Kidney (tissue), 14 donors: ENCODE data around the gene ADA. TPM values are rescaled to one million over a fixed set of nuclear protein-coding genes. Genes with fewer than 3 reads are reported as not detected.

Experiments
- DNase-seq, 5 donors: peaks; one replicate each; pipeline ENCODE4 v3.0.0-alpha.2; 2013 to 2020
- FAIRE-seq: peaks from 2 replicates; lab custom pipeline; 2012; peaks lifted over from hg19 to GRCh38; lab: Jason Lieb, UNC
- H3K27ac ChIP-seq, 2 donors: one replicate each; pipeline ENCODE4 v1.7.0; 2013; ENCODE audit warnings: low read depth in 2 of 2, low read length in 2 of 2, inconsistent platforms in 1 of 2
- H3K27me3 ChIP-seq: one replicate; pipeline ENCODE4 v1.7.1; 2013; ENCODE audit warnings: low read length, inconsistent platforms; ENCODE audit not compliant: control insufficient read depth, insufficient read depth
- H3K36me3 ChIP-seq, 3 donors: one replicate each; pipeline versions ENCODE4 v1.7.0 to v1.7.1; 2013; ENCODE audit warnings: low read length in 3 of 3, control low read depth in 1 of 3, inconsistent platforms in 1 of 3; ENCODE audit not compliant: insufficient read depth in 3 of 3, control insufficient read depth in 2 of 3
- H3K4me1 ChIP-seq, 3 donors: one replicate each; pipeline versions ENCODE4 v1.7.0 to v1.7.1; 2013; ENCODE audit warnings: low read length in 3 of 3, inconsistent platforms in 1 of 3, low read depth in 1 of 3; ENCODE audit not compliant: control insufficient read depth in 2 of 3, insufficient read depth in 2 of 3
- H3K4me3 ChIP-seq, 3 donors: one replicate each; pipeline versions ENCODE4 v1.7.0 to v1.8.1; 2013; ENCODE audit warnings: low read length in 3 of 3, control low read depth in 1 of 3, inconsistent platforms in 1 of 3
- H3K9ac ChIP-seq, 3 donors: one replicate each; pipeline versions ENCODE4 v1.7.0 to v1.7.1; 2013; ENCODE audit warnings: low read length in 3 of 3, control low read depth in 1 of 3, inconsistent platforms in 1 of 3
- H3K9me3 ChIP-seq, 3 donors: one replicate each; pipeline versions ENCODE4 v1.7.0 to v1.7.1; 2013; ENCODE audit warnings: low read length in 3 of 3, control low read depth in 1 of 3, inconsistent platforms in 1 of 3; ENCODE audit not compliant: control insufficient read depth in 2 of 3, insufficient read depth in 1 of 3
- intact Hi-C: fragments of 100-400 bp; cut with DNase I; formaldehyde crosslinking; loops from one replicate; pipeline ENCODE4 v1.11.1; 2022
- polyA plus RNA-seq: library from polyadenylated mRNA; stranded (reverse); fragments of 350-450 nt; fragmentation: Illumina TruSeq; extraction: RNeasy Lipid Tissue Mini Kit (QIAGEN cat#74804); gene quantifications from one replicate; pipeline ENCODE4 v1.2.3, GENCODE V29; 2014; ENCODE audit warnings: low read depth, low replicate concordance; ENCODE audit not compliant: insufficient read depth
- total RNA-seq: library from RNA; stranded (reverse); fragmentation: NEBNext Ultra II Directional; extraction: Animal tissue kit (Norgen Biotek cat#: 25700); gene quantifications from one replicate; pipeline ENCODE4 v1.2.1, GENCODE V29; 2021
- TF ChIP-seq, protein P1 (sequence below): IDR thresholded peaks from 3 replicates; pipeline ENCODE4 v1.5.1; 2012; ENCODE audit warnings: mild to moderate bottlenecking, moderate library complexity, borderline replicate concordance; ENCODE audit not compliant: insufficient read depth; ENCODE audit errors: extremely low read depth
- donor health status: control.
- donor health status: control.
- donor health status: control.
- donor health status: control.
- donor health status: control.
- donor health status: DM: yes; HTN: yes; CAD: no.
- donor health status: Normal renal cell carcinoma (clear cell type).

The ADA gene
- total and polyA plus RNA-seq, 2 donors from 2014 or later = 3.1 to 6.5 TPM

- Histone ChIP-seq H3K27me3 (no peaks in the 10 kb centered on the region), H3K4me3 (no peak overlapping the region), H3K36me3 (peaks cover 0 to 31% (median 2%) of the 10 kb centered on the region in 3 donors), H3K9me3 (peaks cover 0 to 5% (median 0%) of the 10 kb centered on the region in 3 donors), H3K4me1 (peaks cover 0 to 13% (median 9%) of the 10 kb centered on the region in 3 donors), H3K9ac (no peak overlapping the region), H3K27ac (no peak overlapping the region)
- intact Hi-C loops = no loop called here
- TF ChIP-seq, protein P1, sequence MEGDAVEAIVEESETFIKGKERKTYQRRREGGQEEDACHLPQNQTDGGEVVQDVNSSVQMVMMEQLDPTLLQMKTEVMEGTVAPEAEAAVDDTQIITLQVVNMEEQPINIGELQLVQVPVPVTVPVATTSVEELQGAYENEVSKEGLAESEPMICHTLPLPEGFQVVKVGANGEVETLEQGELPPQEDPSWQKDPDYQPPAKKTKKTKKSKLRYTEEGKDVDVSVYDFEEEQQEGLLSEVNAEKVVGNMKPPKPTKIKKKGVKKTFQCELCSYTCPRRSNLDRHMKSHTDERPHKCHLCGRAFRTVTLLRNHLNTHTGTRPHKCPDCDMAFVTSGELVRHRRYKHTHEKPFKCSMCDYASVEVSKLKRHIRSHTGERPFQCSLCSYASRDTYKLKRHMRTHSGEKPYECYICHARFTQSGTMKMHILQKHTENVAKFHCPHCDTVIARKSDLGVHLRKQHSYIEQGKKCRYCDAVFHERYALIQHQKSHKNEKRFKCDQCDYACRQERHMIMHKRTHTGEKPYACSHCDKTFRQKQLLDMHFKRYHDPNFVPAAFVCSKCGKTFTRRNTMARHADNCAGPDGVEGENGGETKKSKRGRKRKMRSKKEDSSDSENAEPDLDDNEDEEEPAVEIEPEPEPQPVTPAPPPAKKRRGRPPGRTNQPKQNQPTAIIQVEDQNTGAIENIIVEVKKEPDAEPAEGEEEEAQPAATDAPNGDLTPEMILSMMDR = no peak
- FAIRE-seq = no peak
- no peak for DNase-seq
These were observed 31.5 kb downstream of the ADA start for GRCh38 chr20:44620030-44620429.

DNA sequence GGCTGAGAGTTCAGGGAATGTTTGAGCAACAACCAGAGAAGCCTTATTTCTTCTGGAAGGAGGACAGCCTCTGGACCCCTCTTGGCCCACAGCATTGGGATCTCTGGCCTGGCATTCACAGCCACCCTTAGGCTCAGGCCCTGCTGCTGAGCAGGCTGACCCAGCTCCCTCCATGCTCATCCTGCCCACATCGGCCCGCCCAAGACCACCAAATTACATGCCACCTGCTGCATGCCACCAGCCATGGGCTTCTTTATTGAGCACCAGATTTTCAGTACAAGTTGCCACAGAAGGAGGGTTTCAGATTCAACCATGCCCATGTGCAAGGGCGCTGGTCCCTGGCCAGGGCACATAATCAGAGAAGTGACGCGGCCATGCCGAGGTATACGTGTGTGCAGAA is 32.2 kb downstream of the ADA start:
- no peak for FAIRE-seq
- H3K36me3 ChIP-seq = peaks cover 0 to 31% (median 2%) of the 10 kb centered on the region in 3 donors
- intact Hi-C loops = loop anchor here (10.0 kb wide), 1 partner anchor 234 kb away; no protein-coding TSS in a partner anchor

DNA sequence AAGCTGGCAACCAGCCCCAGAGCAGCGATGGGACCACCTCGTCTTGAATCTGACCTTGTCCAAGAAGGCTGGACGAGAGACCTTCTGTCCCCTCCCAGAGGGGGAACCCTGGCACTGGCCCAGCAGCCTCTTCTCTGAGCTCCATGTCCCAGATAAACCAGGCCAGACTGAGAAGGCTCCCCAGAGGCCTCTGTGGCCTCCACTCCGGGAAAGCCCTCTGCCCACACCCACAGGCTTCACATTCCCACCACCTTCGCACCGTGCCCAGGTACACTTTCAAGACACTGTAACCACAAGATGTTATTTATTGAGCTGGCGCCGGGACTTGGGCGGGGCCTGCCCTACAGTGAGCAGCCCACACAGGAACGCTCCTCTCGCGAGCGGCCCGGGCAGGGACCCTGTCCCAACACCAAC is 33.2 kb downstream of the ADA start:
- peak in 1 of 5 donors; percentile 68 for DNase-seq
- TF ChIP-seq, protein P1 = no peak
- intact Hi-C loops = loop anchor here (10.0 kb wide), 1 partner anchor 234 kb away; no protein-coding TSS in a partner anchor
- Histone ChIP-seq H3K9me3 (peaks cover 0 to 5% (median 0%) of the 10 kb centered on the region in 3 donors), H3K27ac (no peak overlapping the region), H3K27me3 (no peaks in the 10 kb centered on the region), H3K9ac (no peak overlapping the region), H3K36me3 (peaks cover 2 to 31% (median 6%) of the 10 kb centered on the region in 3 donors), H3K4me1 (peaks cover 0 to 16% (median 9%) of the 10 kb centered on the region in 3 donors), H3K4me3 (no peak overlapping the region)
- no peak for FAIRE-seq

More for the DNA sequence above, 32.2 kb downstream of the ADA start:
- no peak overlapping the region for H3K9ac ChIP-seq
- H3K4me3 ChIP-seq = no peak overlapping the region
- peaks cover 0 to 5% (median 0%) of the 10 kb centered on the region in 3 donors for H3K9me3 ChIP-seq
- H3K27ac ChIP-seq = no peak overlapping the region
- no peaks in the 10 kb centered on the region for H3K27me3 ChIP-seq
- TF ChIP-seq, protein P1 = no peak
- H3K4me1 ChIP-seq = peaks cover 0 to 16% (median 9%) of the 10 kb centered on the region in 3 donors
- no peak for DNase-seq

GRCh38 chr20:44616604-44616964 is 34.9 kb downstream of the ADA start:
- intact Hi-C loops = loop anchor here (10.0 kb wide), 1 partner anchor 232 kb away; no protein-coding TSS in a partner anchor

More at GRCh38 chr20:44616604-44616964, 34.9 kb downstream of the ADA start:
- FAIRE-seq = no peak
- H3K9me3 ChIP-seq = no peaks in the 10 kb centered on the region
- DNase-seq = peak in 1 of 5 donors; percentile 78
- H3K36me3 ChIP-seq = peaks cover 2 to 31% (median 6%) of the 10 kb centered on the region in 3 donors
- no peak overlapping the region for H3K9ac ChIP-seq
- no peaks in the 10 kb centered on the region for H3K27me3 ChIP-seq
- H3K4me3 ChIP-seq = no peak overlapping the region
- no peak overlapping the region for H3K27ac ChIP-seq
- TF ChIP-seq, protein P1 = no peak
- H3K4me1 ChIP-seq = peaks cover 0 to 16% (median 9%) of the 10 kb centered on the region in 3 donors
